ENCODE data around the gene NEK6.

DNA sequence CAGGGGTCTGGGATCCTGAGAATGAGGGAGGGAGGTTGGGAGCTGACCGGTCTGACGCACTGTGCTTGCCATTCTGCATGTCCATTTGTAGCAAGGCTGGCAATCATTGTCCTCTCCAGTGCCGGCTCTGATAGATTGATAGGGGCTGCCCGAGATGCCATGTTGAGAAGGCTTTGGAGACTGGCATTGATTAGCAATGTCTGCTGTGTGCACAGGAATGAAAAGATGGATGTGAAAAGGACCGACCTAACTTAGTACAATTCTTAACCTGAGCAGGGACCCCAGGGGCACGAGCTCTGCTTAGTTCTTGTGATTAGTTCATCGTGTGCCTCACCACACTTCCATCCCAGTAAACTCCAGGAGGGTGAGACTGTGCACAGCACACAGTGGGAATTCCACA, 17.0 kb downstream of the NEK6 start:
- TF ChIP-seq, protein P1, sequence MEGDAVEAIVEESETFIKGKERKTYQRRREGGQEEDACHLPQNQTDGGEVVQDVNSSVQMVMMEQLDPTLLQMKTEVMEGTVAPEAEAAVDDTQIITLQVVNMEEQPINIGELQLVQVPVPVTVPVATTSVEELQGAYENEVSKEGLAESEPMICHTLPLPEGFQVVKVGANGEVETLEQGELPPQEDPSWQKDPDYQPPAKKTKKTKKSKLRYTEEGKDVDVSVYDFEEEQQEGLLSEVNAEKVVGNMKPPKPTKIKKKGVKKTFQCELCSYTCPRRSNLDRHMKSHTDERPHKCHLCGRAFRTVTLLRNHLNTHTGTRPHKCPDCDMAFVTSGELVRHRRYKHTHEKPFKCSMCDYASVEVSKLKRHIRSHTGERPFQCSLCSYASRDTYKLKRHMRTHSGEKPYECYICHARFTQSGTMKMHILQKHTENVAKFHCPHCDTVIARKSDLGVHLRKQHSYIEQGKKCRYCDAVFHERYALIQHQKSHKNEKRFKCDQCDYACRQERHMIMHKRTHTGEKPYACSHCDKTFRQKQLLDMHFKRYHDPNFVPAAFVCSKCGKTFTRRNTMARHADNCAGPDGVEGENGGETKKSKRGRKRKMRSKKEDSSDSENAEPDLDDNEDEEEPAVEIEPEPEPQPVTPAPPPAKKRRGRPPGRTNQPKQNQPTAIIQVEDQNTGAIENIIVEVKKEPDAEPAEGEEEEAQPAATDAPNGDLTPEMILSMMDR (IDR thresholded peaks at IDR 0.05; ENCODE audit: low read depth, low read length) = no peak
- TF ChIP-seq, protein P2, sequence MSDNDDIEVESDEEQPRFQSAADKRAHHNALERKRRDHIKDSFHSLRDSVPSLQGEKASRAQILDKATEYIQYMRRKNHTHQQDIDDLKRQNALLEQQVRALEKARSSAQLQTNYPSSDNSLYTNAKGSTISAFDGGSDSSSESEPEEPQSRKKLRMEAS (IDR thresholded peaks at IDR 0.05; ENCODE audit: low read depth, low read length) = no peak

Measured in NB4 (cell line).